ELF-1 (cell line): Measurements from ENCODE around the gene PRUNE2.
A peak's percentile ranks its signal among the peaks of the same experiment; 100 is the strongest.
"Not testable (repeated sequence)": the region's sequence is repeated elsewhere in the genome, so short reads cannot be mapped to it uniquely, and the experiment has no call there.

Source experiments
- DNase-seq: peaks from one replicate; pipeline ENCODE4 v3.0.0-alpha.2; 2016; ENCODE audit warnings: low read depth, low spot score

PRUNE2 gene

GRCh38 chr9:76603931-76604570 is 301.9 kb downstream of the PRUNE2 start:
- no peak for DNase-seq

GRCh38 chr9:76603448-76603895 is 302.4 kb downstream of the PRUNE2 start:
- DNase-seq, result no peak

- DNase-seq, result no peak
These were observed 303.7 kb downstream of the PRUNE2 start for GRCh38 chr9:76602199-76602598.

- no peak for DNase-seq
These were observed 305.8 kb downstream of the PRUNE2 start for GRCh38 chr9:76600007-76600615.

GRCh38 chr9:76598981-76599380 is 306.9 kb downstream of the PRUNE2 start:
- DNase-seq, result no peak

GRCh38 chr9:76595645-76596044 is 310.3 kb downstream of the PRUNE2 start:
- no peak for DNase-seq

- DNase-seq, result no peak
These were observed 311.0 kb downstream of the PRUNE2 start for GRCh38 chr9:76594764-76595424.

GRCh38 chr9:76593961-76594735 is 311.8 kb downstream of the PRUNE2 start:
- not testable (repeated sequence) for DNase-seq

GRCh38 chr9:76592974-76593347 is 313.0 kb downstream of the PRUNE2 start:
- no peak for DNase-seq

GRCh38 chr9:76592091-76592973 is 313.6 kb downstream of the PRUNE2 start:
- peak; percentile 27 for DNase-seq

- no peak for DNase-seq
These were observed 314.5 kb downstream of the PRUNE2 start for GRCh38 chr9:76591256-76591950.

GRCh38 chr9:76588316-76588715 is 317.6 kb downstream of the PRUNE2 start:
- no peak for DNase-seq

- DNase-seq, result no peak
These were observed 319.3 kb downstream of the PRUNE2 start for GRCh38 chr9:76586390-76587314.

- no peak for DNase-seq
These were observed 320.2 kb downstream of the PRUNE2 start for GRCh38 chr9:76585487-76586389.

- no peak for DNase-seq
These were observed 322.7 kb downstream of the PRUNE2 start for GRCh38 chr9:76583256-76583655.

- DNase-seq, result no peak
These were observed 324.2 kb downstream of the PRUNE2 start for GRCh38 chr9:76581731-76582130.

- no peak for DNase-seq
These were observed 325.1 kb downstream of the PRUNE2 start for GRCh38 chr9:76580820-76581219.

- no peak for DNase-seq
These were observed 325.7 kb downstream of the PRUNE2 start for GRCh38 chr9:76580188-76580587.
